HG02623 (cell line): ENCODE measurements around the gene SLC35A3.
"Not testable (repeated sequence)": the region's sequence is repeated elsewhere in the genome, so short reads cannot be mapped to it uniquely, and the experiment has no call there.

Experiments
- ATAC-seq: cut with Tn5 transposase; IDR thresholded peaks from one replicate; pipeline ENCODE4 v1.9.1; 2021; ENCODE audit warnings: moderate library complexity; ENCODE audit not compliant: unreplicated experiment

SLC35A3 gene

GRCh38 chr1:100028765-100029164, 59.0 kb downstream of the SLC35A3 start:
- no peak for ATAC-seq

GRCh38 chr1:100034470-100034869, 64.7 kb downstream of the SLC35A3 start:
- no peak for ATAC-seq

GRCh38 chr1:100035214-100035613, 65.4 kb downstream of the SLC35A3 start:
- no peak for ATAC-seq

GRCh38 chr1:100036718-100037655, 67.2 kb downstream of the SLC35A3 start:
- no peak for ATAC-seq

GRCh38 chr1:100037656-100037926, 67.8 kb downstream of the SLC35A3 start:
- no peak for ATAC-seq

- peak; percentile 89 for ATAC-seq
Observed at GRCh38 chr1:100037927-100038659, 68.3 kb downstream of the SLC35A3 start.

GRCh38 chr1:100038660-100039287, 69.0 kb downstream of the SLC35A3 start:
- ATAC-seq, result peak; percentile 43

- ATAC-seq, result no peak
Observed at GRCh38 chr1:100039591-100039990, 69.8 kb downstream of the SLC35A3 start.

- ATAC-seq, result no peak
Observed at GRCh38 chr1:100045206-100045605, 75.4 kb downstream of the SLC35A3 start.

- not testable (repeated sequence) for ATAC-seq
Observed at GRCh38 chr1:100047235-100047708, 77.5 kb downstream of the SLC35A3 start.

- no peak for ATAC-seq
Observed at GRCh38 chr1:100050139-100050538, 80.3 kb downstream of the SLC35A3 start.

GRCh38 chr1:100051401-100051800, 81.6 kb downstream of the SLC35A3 start:
- ATAC-seq, result no peak

- ATAC-seq, result no peak
Observed at GRCh38 chr1:100051893-100052292, 82.1 kb downstream of the SLC35A3 start.

- ATAC-seq, result no peak
Observed at GRCh38 chr1:100053119-100053518, 83.3 kb downstream of the SLC35A3 start.

- ATAC-seq, result no peak
Observed at GRCh38 chr1:100053727-100054126, 83.9 kb downstream of the SLC35A3 start.

- no peak for ATAC-seq
Observed at GRCh38 chr1:100061681-100062080, 91.9 kb downstream of the SLC35A3 start.

GRCh38 chr1:100065183-100065968, 95.6 kb downstream of the SLC35A3 start:
- no peak for ATAC-seq

- ATAC-seq, result no peak
Observed at GRCh38 chr1:100065969-100066227, 96.1 kb downstream of the SLC35A3 start.

GRCh38 chr1:100070201-100070939, 100.6 kb downstream of the SLC35A3 start:
- no peak for ATAC-seq

- ATAC-seq, result no peak
Observed at GRCh38 chr1:100073531-100073930, 103.7 kb downstream of the SLC35A3 start.
